HepG2 (cell line): ENCODE measurements around the gene NSUN6.

Source experiments
- ASH2L ChIP-seq: fragments of 300-600, 200-600 bp; sonication (generic); IDR thresholded peaks from 2 replicates; pipeline ENCODE4 v1.7.0; 2017; ENCODE audit warnings: low read depth, mild to moderate bottlenecking, moderate library complexity, mixed read lengths, low read length; ENCODE audit not compliant: insufficient read length
- HDAC2 ChIP-seq: sonication (generic); formaldehyde crosslinking; IDR thresholded peaks from 2 replicates; pipeline ENCODE4 v1.4.0; 2020; ENCODE audit warnings: missing genetic modification reagents
- MIXL1 ChIP-seq: IDR thresholded peaks from 2 replicates; pipeline ENCODE4 v1.6.1; 2016
- PREB ChIP-seq: sonication (generic); formaldehyde crosslinking; IDR thresholded peaks from 2 replicates; pipeline ENCODE4 v1.4.0; 2020; ENCODE audit warnings: missing genetic modification reagents
- RAD21 ChIP-seq: fragments of 450-650 bp; formaldehyde crosslinking; IDR thresholded peaks from 2 replicates; pipeline ENCODE4 v1.5.0; 2020; ENCODE audit warnings: mild to moderate bottlenecking
- RXRA ChIP-seq: sonication (generic); formaldehyde crosslinking; IDR thresholded peaks from 2 replicates; pipeline ENCODE4 v1.5.1; 2020; ENCODE audit warnings: missing genetic modification reagents
- TAF1 ChIP-seq: sonication (generic); formaldehyde crosslinking; IDR thresholded peaks from 2 replicates; pipeline ENCODE4 v1.4.0; 2020; ENCODE audit warnings: missing genetic modification reagents
- TCF7L2 ChIP-seq: IDR thresholded peaks from 2 replicates; pipeline ENCODE4 v1.6.1; 2011; ENCODE audit warnings: mild to moderate bottlenecking, low read depth, low read length, moderate library complexity
- TEAD2 ChIP-seq: sonication (generic); formaldehyde crosslinking; IDR thresholded peaks from 2 replicates; pipeline ENCODE4 v1.9.0; 2021; ENCODE audit warnings: missing genetic modification reagents
- USF2 ChIP-seq, 2 experiments: sonication (generic) in 1 of 2; formaldehyde crosslinking in 1 of 2; IDR thresholded peaks; 2 replicates each; pipeline versions ENCODE4 v1.5.1 to v1.6.1; 2011 to 2020; ENCODE audit warnings: borderline replicate concordance in 1 of 2, low read depth in 1 of 2, low read length in 1 of 2, mild to moderate bottlenecking in 1 of 2, missing genetic modification reagents in 1 of 2, moderate library complexity in 1 of 2
- XRCC5 ChIP-seq: fragments of 200-400 bp; formaldehyde crosslinking; optimal IDR thresholded peaks from 2 replicates; pipeline ENCODE3; 2017; ENCODE audit warnings: mild to moderate bottlenecking, low read length
- ZNF850 ChIP-seq: sonication (generic); formaldehyde crosslinking; conservative IDR thresholded peaks from 2 replicates; pipeline ENCODE4 v1.9.0; 2021; ENCODE audit warnings: mild to moderate bottlenecking, missing genetic modification reagents

GRCh38 chr10:18625886-18626285, 25.5 kb downstream of the NSUN6 start:
- no peak for TF ChIP-seq HDAC2 (CRISPR knock-in tag)
- no peak for TF ChIP-seq TCF7L2
- TF ChIP-seq ASH2L = no peak
- TF ChIP-seq XRCC5 = no peak
- no peak for TF ChIP-seq TEAD2
- no peak for TF ChIP-seq RAD21 (CRISPR knock-in tag)
- TF ChIP-seq USF2 (IDR thresholded peaks at IDR 0.05; ENCODE audit: low read depth, low read length) = no peak
- TF ChIP-seq USF2 (CRISPR knock-in tag; IDR thresholded peaks at IDR 0.05; ENCODE audit: borderline replicate concordance) = no peak
- no peak for TF ChIP-seq TAF1
- no peak for TF ChIP-seq ZNF850 (CRISPR knock-in tag)
- TF ChIP-seq MIXL1 (CRISPR knock-in tag) = no peak
- no peak for TF ChIP-seq PREB (CRISPR knock-in tag)
- no peak for TF ChIP-seq RXRA (CRISPR knock-in tag)
